ENCODE data around the gene OR52I1. TPM values are rescaled to one million over a fixed set of nuclear protein-coding genes. Genes with fewer than 3 reads are reported as not detected.

Gene OR52I1, protein sequence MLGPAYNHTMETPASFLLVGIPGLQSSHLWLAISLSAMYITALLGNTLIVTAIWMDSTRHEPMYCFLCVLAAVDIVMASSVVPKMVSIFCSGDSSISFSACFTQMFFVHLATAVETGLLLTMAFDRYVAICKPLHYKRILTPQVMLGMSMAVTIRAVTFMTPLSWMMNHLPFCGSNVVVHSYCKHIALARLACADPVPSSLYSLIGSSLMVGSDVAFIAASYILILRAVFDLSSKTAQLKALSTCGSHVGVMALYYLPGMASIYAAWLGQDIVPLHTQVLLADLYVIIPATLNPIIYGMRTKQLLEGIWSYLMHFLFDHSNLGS
- not detected in 2 replicates for total RNA-seq

DNA sequence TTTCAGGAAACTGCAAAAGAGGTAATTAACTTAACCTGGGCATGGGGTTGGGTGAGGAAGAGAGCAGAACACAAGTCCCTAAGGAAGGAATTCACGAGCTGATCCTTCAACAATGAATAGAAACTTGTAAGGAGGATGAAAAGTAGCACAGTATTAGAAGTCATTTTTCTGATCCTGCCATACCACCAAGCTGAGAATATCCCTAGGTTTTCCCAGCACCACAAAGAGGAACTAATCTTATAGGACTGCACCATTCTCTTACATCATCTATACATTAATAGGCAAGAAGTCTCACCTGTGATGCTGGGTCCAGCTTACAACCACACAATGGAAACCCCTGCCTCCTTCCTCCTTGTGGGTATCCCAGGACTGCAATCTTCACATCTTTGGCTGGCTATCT lies at the start of gene OR52I1:
Gene OR52I1, plus strand, starts transcription at position 301 of the 400 bp plus-strand sequence. Its CDS starts 0 bp downstream, at position 301.
- DNase-seq (ENCODE audit: extremely low read depth, low read depth, low spot score): no peak

DNA sequence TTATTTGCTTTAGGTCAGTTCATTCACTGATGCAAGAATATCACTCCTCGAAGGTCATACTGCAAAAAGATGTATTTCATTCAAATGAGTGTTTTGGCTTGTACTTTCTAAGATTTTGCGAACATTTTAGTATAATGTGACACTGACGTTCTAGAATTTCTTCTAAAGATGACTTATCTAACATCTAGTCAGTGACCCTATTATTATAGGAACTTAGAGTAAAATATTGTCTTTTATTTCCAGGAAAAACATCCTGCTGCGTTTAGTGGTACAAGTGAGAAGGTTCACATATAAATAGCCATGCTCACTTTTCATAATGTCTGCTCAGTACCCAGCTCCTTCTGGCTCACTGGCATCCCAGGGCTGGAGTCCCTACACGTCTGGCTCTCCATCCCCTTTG lies 48.9 kb upstream of the OR52I1 start, which contains the start of gene OR52M1:
Gene OR52M1, plus strand, starts transcription at position 301 of the 400 bp plus-strand sequence. Its CDS starts 0 bp downstream, at position 301.
- DNase-seq (ENCODE audit: extremely low read depth, low read depth, low spot score): no peak

DNA sequence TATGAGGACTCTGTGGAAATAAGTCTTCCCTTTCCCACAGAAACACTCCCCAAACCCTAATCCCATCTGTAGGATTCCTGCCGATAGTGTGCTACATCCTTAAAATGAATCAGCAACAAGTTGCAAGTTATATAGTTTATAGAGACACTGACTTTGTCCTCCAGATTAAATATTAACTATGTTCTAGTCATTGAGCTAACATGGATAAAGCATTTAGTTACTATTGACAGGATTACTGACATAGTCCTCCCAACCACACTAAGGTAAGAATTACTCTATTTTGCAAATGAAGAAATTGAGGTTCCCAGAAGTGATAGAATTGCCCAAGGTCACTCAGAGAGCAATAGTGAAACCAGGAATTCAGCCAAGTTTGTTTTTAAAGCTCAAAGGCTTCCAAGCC lies 47.0 kb upstream of the OR52I1 start:
- no peak for DNase-seq (ENCODE audit: extremely low read depth, low read depth, low spot score)

DNA sequence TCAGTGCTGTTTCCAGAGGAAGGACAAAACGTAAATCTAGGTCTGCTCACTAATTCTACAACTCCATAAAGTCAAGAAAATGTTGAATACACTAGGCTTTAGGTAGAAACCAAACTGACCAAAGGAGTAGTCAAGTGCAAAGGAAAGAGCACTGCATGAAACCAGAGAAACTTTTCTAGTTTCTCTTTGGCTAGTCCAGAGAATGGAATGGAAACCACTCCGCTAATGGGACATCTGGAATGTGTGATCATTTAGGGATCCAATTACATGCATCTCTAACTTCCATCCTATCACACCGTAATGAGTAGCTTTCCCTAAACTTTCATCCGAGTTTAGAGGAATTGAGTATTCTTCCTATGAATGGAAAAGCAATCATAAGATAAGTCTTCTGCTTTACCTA lies 46.4 kb upstream of the OR52I1 start:
- DNase-seq (ENCODE audit: extremely low read depth, low read depth, low spot score): no peak

DNA sequence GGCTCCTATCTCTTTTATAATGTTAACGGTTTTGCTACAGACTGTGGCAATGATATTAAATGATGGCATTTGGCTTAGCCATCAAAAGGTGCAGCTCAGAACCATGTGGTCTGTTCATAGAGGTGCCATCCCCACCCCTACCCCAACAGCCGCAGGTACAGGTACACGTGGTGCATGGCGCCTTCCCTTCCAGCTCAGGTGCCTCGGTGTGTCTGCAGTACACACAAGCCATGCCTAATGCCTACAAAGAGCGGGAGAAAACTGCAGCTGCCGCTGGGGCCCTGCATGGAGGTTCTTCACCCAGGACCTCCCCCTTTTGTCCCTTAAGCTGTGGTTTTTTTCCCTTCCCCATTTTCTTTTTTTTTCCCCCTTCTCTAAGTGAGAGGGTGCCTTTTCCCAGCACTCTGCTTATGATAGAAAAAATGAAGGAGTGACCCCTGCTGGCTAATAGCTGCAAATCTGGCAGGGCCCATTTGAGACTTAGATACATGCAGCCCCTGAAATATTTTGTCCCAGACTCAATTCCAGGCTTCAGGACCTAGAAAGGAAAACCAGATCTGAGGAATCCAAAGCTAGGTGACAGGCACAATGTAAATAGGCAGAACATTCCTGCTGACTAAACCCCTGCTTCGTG lies 42.4 kb upstream of the OR52I1 start:
- no peak for DNase-seq (ENCODE audit: extremely low read depth, low read depth, low spot score)

DNA sequence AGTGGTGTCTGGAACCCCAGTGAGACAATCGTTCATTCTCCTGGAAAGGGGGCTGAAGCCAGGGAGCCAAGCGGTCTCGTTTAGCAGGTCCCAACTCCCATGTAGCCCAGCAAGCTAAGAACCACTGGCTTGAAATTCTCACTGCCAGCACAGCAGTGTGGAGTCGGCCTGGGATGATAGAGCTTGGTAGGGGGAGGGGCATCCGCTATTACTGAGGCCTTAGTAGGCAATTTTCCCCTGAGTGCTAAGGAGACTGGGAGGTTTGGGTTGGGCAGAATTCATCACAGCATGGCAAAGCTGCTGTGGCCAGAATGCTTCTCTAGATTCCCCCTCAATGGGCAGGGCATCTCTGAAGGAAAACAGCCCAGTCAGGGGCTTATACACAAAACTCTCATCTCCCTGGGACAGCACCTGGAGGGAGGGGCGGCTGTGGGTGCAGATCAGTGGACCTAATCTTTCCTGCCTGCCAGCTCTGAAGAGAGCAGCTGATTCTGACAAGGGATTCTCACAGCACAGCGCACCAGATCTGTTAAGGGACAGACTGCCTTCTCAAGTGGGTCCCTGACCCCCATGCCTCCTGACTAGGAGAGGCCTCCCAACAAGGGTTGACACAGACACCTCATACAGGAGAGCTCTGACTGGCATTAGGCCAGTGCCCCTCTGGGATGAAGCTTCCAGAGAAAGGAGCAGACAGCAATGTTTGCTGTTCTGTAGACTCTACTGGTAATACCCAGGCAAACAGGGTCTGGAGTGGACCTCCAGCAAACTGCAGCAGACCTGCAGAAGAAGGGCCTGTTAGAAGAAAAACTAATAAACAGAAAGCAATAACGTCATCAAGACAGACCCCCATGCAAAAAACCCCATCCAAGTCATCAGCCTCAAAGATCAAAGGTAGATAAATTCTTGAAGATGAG lies 34.1 kb upstream of the OR52I1 start:
- no peak for DNase-seq (ENCODE audit: extremely low read depth, low read depth, low spot score)

DNA sequence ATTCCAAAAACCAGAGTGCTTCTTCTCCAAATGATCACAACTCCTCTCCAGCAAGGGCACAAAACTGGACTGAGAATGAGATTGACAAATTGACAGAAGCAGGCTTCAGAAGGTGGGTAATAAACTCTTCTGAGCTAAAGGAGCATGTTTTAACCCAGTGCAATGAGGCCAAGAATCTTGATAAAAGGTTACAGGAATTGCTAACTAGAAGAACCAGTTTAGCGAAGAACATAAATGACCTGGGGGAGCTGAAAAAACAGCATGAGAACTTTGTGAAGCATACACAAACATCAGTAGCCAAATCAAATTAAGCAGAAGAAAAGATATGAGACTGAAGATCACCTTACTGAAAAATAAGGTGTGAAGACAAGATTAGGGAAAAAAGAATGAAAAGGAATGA lies 33.4 kb upstream of the OR52I1 start:
- DNase-seq (ENCODE audit: extremely low read depth, low read depth, low spot score): no peak

DNA sequence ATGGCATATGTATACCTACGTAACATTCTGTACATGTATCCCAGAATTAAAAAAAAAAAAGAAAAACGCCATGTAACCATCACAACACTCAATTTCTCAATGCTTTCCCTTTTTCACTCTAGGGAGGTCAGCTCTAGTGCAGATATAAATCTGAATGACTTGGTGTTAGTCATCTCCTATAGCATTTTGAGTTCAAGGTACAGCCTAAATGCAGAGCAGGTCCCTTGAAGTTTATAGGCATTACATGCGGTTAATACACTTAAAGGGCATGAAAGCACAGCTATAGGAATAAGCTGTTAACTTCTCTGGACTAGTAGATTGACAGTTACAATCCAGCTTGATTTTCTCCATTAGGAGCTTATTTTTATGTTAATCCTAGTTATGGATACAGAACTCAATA lies 28.5 kb upstream of the OR52I1 start:
- DNase-seq (ENCODE audit: extremely low read depth, low read depth, low spot score): no peak

DNA sequence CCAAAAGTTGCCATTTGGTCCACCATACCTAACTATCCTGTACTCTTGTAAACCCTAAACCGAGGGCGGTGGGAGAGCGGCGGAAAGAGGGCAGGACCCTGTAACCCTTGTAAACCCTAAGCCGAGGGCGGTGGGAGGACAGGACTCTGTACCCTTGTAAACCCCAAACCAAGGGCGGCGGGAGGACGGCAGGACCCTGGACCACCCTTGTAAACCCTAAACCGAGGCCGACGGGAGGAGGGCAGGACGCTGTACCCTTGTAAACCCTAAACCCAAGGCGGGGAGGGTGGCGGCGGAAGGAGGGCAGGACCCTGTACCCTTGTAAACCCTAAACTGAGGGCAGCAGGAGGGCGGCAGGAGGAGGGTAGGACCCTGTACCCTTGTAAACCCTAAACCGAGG lies 24.8 kb upstream of the OR52I1 start:
- DNase-seq (ENCODE audit: extremely low read depth, low read depth, low spot score): no peak

DNA sequence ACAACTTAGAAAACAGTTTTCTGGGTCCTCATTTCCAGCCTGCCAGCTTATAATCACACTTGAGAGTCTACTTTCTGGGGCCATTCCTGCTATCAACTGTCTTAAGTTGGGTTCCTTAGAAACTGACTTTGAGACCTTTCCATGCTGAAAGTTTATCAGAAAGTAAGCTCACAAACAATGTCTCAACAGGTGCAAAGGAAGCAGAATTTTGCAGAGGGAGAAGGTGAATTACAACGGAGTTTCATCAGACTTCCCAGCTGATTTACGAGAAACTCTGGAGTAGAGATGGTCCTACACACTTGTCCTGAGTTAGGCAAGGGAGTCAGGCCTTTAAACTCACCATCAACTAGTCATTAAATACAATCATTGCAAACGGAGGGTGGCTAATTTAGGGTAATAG lies 17.0 kb upstream of the OR52I1 start:
- no peak for DNase-seq (ENCODE audit: extremely low read depth, low read depth, low spot score)

DNA sequence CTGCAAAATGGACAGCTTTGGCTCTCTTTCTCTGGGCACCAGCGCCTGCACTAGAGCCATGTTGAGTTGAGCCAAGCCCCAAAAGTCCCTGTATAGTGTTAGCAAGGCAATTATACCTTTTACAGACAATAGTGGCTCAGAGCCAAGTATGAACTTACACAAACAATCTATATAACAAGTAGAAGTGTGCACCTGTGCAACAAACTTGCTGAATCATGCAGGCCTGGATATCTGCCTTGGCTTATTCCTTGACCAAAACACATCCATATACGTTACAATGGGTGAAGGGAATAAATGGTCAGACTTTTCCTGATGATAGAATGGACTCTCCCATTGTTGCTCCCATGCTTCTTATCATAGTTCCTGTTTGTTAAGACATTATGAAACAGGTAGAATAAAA lies 16.1 kb upstream of the OR52I1 start:
- no peak for DNase-seq (ENCODE audit: extremely low read depth, low read depth, low spot score)

DNA sequence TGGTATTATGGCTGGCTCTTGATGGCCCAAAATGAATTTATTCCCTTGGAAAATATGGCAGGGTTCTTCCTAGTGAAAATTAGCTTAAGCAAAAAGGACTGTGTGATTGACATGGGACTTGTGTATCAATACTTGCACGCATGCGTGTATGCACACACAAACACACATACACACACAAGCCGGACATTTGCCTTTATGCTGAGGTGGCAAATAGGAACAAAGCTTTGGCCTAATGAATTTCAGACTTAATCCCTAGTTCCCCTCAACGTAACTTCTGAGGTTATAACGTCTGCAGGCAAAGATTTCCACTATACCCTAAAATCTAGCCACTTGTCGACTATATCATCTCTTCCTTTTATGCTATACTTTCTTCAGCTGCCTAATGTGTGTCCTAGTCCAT lies 15.2 kb upstream of the OR52I1 start:
- DNase-seq (ENCODE audit: extremely low read depth, low read depth, low spot score): no peak

DNA sequence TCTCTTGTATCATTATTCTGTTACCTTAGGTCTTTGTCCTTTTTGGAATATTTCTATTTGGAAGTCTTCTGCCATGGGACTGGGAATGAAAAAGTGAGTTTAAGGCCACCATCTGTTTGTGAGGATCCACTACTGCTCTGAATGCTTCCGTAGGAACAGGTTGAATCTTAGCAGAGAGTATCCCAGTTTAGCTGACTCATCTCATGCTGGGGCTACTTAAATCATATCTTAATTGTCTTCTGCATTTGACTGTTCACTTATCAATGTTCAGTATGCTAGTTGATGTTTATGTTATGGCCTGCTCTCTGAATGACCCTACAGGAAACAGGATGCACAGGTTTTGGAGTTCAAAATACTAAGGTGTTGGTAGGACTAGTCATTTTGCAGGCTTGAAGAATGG lies 13.7 kb upstream of the OR52I1 start:
- DNase-seq (ENCODE audit: extremely low read depth, low read depth, low spot score): no peak

DNA sequence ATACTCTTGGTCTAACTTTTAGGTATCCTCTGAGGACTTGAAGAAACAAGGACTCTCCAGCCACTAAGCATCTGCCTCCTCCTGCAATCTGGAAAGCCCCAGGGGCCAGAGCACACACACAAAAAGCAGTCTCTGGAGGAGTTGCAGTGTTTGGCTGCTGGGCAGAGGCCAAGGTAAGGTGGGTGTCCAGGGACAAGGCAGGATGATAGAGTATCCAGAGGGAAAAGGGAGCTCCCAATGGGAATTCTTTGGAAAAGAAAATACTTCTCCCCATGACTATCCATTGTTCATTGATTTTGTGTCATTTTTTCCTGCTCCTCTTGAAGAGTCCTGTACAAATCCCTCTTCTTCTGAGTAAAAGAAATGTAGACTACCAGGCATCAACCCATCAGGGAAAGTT lies 12.4 kb upstream of the OR52I1 start, which contains the start of gene OR52I2:
Gene OR52I2, plus strand, starts transcription at position 301 of the 400 bp plus-strand sequence.
- DNase-seq (ENCODE audit: extremely low read depth, low read depth, low spot score): no peak

DNA sequence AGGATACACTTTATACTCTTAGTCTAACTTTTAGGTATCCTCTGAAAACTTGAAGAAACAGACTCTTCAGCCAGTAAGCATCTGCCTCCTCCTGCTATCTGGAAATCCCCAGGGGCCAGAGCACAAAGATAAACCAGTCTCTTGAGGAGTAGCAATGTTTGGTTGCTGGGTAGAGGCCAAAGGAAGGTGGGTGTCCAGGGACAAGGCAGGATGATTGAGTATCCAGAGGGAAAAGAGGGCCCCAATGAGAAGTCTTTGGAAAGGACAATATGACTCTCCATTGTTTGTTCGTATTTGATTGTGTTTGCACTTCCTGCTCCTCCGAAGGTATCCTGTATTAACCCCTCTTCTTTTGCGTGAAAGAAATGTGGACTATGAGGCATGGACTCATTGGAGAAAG lies 4.8 kb upstream of the OR52I1 start:
- DNase-seq (ENCODE audit: extremely low read depth, low read depth, low spot score): no peak

DNA sequence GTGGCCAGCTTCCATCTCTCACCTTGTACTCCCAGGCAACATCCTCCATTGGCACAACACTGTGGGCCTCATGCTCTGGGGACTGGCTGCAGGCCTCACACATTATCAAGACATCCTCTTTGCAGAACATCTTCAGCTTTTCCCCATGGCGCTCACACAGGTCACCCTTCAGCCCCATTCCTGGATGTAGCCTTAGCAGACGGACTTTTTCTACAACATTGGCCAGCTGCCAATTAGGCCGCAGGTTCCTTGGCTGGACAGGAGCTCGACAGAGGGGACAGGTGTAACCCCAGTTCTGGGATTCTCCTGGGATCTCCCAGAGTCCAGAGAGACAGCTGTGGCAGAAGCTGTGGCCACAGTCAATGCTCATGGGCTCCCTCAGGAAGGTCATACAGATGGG lies 11.2 kb downstream of the OR52I1 start:
- no peak for DNase-seq (ENCODE audit: extremely low read depth, low read depth, low spot score)

DNA sequence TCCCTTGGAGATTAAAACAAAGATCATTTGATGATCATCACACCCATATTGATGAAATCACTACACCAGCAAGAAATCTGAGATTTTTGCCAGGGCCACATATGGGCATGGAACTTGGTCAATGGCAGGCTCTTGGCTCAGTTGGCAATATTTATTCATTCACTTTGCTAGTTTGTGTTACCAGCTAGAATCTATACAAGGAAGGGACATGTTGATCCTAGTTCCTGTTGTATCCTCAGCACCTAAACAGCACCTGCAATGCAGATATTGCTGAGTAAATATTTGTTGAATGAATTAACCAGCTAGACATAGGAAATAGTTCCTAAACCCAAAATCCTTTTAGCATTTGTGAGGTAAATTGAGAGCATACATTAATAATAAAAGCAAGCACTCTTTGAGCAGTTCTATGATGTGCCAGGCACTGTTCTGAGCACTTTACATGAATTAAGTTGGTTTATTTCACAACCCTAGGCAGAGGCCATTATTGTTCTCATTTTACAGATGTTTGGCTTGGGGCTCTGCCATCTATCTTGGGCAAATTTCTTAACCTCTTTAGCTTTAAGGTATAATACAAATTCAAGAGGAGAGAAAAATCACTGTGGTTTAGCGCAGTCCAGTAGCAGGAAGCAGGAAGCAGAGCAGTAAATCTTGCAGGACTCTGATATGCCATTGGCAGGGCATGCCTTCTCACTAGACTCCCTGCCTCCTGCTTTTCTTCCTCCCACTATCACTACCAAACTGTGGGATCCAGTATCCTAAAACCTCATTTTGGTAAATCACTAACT lies 12.6 kb downstream of the OR52I1 start:
- no peak for DNase-seq (ENCODE audit: extremely low read depth, low read depth, low spot score)

DNA sequence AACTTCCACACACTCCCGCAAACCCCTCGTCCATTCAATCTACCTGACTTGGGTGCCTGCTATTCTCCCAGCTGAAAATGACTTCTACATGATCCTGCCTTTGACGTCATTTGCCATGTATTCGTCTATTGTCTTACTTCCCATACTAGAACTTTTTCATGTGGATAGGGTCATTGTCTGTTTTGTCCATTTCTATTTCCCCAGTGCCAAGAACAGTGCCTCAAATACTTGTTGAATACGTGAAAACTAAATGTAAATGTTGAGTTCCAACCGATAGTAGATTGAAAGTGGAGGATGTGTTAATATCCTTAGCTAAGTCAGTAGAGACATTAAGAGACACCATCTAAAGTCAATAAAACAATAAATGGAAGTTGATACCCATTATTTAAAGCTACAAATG lies 13.3 kb downstream of the OR52I1 start:
- no peak for DNase-seq (ENCODE audit: extremely low read depth, low read depth, low spot score)

DNA sequence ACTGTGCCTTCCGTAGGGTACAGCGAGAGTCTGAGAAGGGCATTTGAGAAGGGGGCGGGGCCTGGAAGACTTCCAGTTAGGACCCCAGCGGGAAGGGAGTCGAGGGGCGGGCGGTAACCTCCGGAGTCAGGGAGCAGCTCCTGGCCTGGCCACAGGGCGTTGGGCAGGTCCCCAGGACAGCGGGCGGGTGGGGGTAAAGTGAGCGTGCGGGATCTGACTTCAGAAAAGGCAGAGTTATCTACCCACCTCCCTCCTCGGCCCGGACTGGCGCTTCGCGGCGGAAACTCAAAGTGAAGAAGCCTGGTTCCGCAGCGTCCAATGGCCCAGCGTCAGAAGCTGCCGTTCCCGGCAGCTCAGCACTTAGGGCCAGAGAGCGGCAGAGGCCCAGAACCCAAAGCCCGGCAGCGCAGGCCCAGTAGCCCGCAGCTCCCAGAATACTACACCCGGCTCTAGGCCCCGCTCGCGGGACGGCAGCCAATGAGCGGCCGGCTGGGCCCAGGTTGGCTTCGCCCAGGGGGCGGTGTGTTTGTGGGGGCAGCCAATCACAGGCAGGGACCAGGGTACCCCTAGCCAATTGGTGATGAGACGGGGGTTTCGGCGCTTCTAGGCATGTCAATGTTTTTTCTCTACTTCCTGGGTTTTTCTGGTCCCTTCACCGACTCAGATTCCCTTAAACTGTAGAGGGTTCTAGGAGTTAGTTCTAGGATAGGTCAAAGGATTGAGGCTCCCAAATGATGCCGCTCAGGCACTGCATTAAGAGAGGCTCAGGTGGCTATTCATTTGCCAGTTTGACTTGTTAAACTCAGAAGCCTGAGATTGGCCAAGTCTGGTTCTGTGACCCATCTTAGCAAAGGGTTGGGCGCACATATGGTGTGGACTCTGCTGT lies 14.2 kb downstream of the OR52I1 start, which contains the start of gene TRIM68:
Gene TRIM68, minus strand, starts transcription at position 451 of the 886 bp plus-strand sequence. CDS start 2,727 bp downstream, outside the sequence.
- no peak for DNase-seq (ENCODE audit: extremely low read depth, low read depth, low spot score)

All from glomerular endothelial cell (primary cell).